Adipose tissue (tissue), 3 donors: Measurements from ENCODE around the gene RAB5IF. TPM values are rescaled to one million over a fixed set of nuclear protein-coding genes. Genes with fewer than 3 reads are reported as not detected.
"Not testable (repeated sequence)": the region's sequence is repeated elsewhere in the genome, so short reads cannot be mapped to it uniquely, and the experiment has no call there.

Experiments
- H3K27ac ChIP-seq: one replicate; pipeline ENCODE4 v1.5.1; 2013; ENCODE audit warnings: low read depth, low read length
- WGBS, 3 donors: extraction: QIAGEN DNeasy Blood & Tissue Kit; methylation state at CpG; one replicate each; pipeline ENCODE4 v1.1.7; 2013; 5-methylcytosine and 5-hydroxymethylcytosine counted together
- polyA plus RNA-seq, 3 donors: library from polyadenylated mRNA; stranded (reverse); fragments of 200-250 nt; gene quantifications; one replicate each; pipeline ENCODE4 v1.2.3, GENCODE V29; 2013
- donor health status: healthy with polysubstance abuse.
- donor health status: Bipolar disorder and iron deficiency.
- donor health status: healthy.

The RAB5IF gene
- polyA plus RNA-seq, 3 donors = 56.1 to 97.0 (median 65.0) TPM

DNA sequence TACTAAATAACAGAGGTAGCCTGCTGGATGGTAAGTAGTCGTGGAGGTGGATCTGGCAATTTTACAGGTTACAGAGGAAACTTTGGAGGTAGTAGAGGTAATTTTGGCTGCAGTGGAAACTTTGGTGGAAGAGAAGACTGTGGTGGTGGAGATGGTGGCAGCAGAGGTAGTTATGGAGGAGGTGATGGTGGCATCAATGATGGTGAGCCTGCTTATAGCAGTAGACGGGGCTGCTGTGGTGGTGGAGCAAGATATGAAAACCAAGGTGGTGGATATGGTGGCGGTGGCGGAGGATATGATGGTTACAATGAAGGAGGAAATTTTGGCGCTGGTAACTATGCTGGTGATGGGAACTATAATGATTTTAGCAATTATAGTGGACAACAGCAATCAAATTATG, 15.3 kb downstream of the RAB5IF start:
- no peak overlapping the region for H3K27ac ChIP-seq
- 93 to 96% (median 95%) methylated on average over 5 of the region's 5 CpGs for WGBS, 3 donors

DNA sequence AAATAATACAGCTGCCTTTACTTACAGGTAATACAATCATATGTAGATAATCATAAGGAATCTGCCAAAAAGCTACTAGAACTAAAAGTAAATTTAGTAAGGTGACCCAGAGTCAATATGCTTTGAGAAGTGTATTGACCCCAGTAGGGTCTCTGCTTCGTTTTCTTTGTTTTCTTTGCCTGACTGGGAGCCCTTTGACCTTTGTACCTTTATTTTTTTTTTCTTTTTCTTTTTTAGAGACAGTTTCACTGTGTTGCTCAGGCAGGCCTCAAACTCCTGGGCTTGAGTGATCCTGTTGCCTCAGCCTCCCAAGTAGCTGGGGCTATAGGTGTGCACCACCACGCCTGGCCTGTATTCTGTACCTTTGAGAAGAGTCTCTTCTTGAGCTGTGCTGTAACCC, 17.9 kb downstream of the RAB5IF start:
- 68 to 96% (median 96%) methylated on average over 2 of the region's 2 CpGs for WGBS, 3 donors
- H3K27ac ChIP-seq = no peak overlapping the region

GRCh38 chr20:36624068-36624943, 18.7 kb downstream of the RAB5IF start:
- H3K27ac ChIP-seq = no peak overlapping the region
- WGBS, 3 donors = 34 to 65% (median 63%) methylated on average over 14 of the region's 14 CpGs

GRCh38 chr20:36624944-36625324, 19.4 kb downstream of the RAB5IF start:
- WGBS, 3 donors = 72 to 96% (median 86%) methylated on average over 1 to 2 of the region's 2 CpGs
- no peak overlapping the region for H3K27ac ChIP-seq

DNA sequence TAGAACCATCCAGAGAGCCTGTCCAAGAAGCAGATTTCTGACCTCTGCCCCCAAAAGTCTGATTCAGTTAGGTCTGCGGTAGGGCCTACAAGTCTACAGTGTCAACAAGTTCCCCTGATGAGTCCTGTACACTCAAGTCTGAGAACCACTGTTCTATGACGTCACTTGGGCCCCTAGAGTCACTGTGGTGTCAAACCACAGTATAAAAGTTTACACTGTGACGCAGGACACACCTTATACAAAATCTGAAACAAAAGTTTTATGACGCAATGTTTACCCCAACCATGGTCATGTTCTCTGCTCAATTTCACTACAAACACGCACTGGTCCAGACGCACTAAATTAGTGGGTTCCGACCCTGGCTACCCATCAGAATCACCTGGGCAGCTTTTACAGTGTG, 22.5 kb downstream of the RAB5IF start:
- H3K27ac ChIP-seq = no peak overlapping the region
- 78 to 89% (median 88%) methylated on average over 7 of the region's 7 CpGs for WGBS, 3 donors

GRCh38 chr20:36629719-36630681, 24.4 kb downstream of the RAB5IF start:
- no peak overlapping the region for H3K27ac ChIP-seq
- WGBS, 3 donors = 63 to 76% (median 67%) methylated on average over 15 of the region's 15 CpGs

DNA sequence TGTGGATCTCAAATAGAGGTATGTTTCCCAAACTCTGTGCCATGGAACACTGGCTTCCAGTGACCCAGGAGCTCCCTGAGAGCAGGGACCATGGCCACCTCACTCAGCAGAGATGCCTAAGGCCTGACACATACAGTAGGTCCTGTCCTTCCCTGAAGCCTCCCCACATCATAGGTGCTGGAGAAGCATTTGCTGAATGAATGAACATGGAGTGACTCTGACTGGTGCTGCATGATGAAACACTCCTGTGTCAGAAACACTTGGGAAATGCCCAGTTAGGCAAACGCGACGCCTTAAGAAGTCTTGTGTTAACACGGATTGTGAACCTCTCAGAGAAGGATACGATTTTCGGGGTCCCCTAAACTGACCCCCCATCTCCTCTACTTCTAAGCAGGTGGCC, 26.1 kb downstream of the RAB5IF start:
- no peak overlapping the region for H3K27ac ChIP-seq
- WGBS, 3 donors = 73 to 90% (median 80%) methylated on average over 6 of the region's 6 CpGs

DNA sequence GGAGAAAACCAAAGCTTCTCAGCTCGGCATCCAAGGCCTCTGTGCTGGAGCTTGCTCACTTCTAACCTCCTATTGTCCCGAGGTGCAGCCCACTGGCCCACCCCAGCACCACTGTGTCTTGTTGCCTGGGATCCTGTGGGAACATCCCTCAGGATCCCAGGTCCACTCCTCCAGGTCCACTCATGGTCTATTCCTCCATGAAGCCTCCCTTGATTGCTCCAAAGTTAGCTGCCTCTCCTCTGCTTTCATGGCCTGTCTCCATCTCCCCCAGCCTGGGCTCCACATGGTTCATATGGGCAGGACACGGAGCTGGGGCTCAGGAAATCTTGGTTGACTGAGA, 26.5 kb downstream of the RAB5IF start:
- WGBS, 3 donors = 72 to 84% (median 80%) methylated on average over 3 of the region's 3 CpGs
- H3K27ac ChIP-seq = no peak overlapping the region

- WGBS, 3 donors = 70 to 87% (median 86%) methylated on average over 12 to 14 of the region's 14 CpGs
- no peak overlapping the region for H3K27ac ChIP-seq
Measured at GRCh38 chr20:36632487-36633284, 27.1 kb downstream of the RAB5IF start.

DNA sequence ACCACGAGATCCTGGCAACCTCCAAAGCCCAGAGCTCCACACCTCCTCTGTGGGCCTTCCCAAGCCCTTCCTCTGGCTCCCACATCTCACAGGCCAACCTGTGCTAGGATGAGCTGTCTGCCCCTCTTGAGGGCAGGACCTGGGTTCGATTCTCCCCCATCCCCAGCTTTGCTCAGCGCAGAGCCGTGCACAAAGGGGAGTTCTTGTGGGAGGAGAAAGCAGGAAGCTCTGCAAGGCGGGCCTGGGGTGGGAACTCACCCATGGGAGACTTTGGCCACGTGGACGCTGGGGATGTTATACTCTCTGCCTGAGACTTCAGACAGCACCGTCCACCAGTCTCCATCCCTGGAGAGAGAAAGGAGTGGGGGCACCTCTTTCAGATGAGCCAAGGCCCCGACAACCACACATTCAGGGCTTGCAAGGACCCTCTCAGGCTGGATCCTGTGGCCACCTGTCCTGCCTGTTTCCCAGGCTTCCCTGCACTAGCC, 27.8 kb downstream of the RAB5IF start:
- H3K27ac ChIP-seq = no peak overlapping the region
- WGBS, 3 donors = 73 to 89% (median 78%) methylated on average over 8 to 9 of the region's 9 CpGs

GRCh38 chr20:36634342-36634741, 28.8 kb downstream of the RAB5IF start:
- no peak overlapping the region for H3K27ac ChIP-seq
- WGBS, 3 donors = 93 to 95% (median 95%) methylated on average over 11 of the region's 11 CpGs

DNA sequence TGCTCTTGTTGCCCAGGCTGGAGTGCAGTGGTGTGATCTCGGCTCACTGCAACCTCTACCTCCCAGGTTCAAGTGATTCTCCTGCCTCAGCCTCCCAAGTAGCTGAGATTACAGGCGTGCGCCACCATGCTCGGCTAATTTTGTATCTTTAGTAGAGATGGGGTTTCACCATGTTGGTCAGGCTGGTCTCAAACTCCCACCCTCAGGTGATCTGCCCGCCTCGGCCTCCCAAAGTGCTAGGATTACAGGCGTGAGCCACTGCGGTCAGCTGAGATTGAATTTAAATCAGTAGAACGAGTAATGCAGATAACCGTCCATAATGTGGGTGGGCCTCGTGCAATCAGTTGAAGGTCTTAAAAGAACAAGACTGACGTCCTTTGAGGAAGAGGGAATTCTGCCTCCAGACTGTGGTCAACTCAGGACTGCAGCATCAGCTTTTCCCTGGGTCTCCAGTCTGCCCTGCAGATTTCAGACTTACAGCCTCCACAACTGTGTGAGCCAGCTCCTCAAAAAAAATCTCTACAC, 33.4 kb downstream of the RAB5IF start:
- WGBS, 3 donors = 87 to 94% (median 93%) methylated on average over 11 to 12 of the region's 12 CpGs
- H3K27ac ChIP-seq = not testable (repeated sequence)

- WGBS, 3 donors = 85 to 93% (median 89%) methylated on average over 3 of the region's 3 CpGs
Measured at GRCh38 chr20:36641506-36641843, 35.9 kb downstream of the RAB5IF start.

GRCh38 chr20:36642136-36642535, 36.6 kb downstream of the RAB5IF start:
- no peak overlapping the region for H3K27ac ChIP-seq
- 67 to 84% (median 68%) methylated on average over 6 of the region's 6 CpGs for whole genome bisulfite sequencing, 3 donors

More at GRCh38 chr20:36641506-36641843, 35.9 kb downstream of the RAB5IF start:
- no peak overlapping the region for H3K27ac ChIP-seq

GRCh38 chr20:36644032-36644705, 38.6 kb downstream of the RAB5IF start:
- 61 to 72% (median 64%) methylated on average over 5 of the region's 5 CpGs for WGBS, 3 donors
- no peak overlapping the region for H3K27ac ChIP-seq

DNA sequence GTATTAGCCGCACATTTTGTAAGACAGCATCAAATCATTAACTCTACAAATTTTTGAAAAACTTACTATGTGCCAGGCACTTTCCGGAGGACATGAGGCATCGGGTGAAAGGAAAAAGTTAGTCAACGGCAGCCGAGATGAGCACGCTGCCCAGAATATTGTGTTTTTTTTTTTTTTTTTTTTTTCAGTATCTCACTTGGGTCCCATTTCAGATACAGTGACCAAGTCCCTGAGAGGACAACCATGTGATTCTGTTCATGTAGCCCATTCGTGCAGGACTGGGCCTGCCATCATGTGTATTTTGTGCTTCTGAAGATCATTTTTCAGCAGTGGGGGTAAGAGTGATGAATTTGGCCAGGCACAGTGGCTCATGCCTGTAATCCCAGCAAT, 39.1 kb downstream of the RAB5IF start:
- WGBS, 3 donors = 70 to 88% (median 73%) methylated on average over 7 of the region's 7 CpGs
- no peak overlapping the region for H3K27ac ChIP-seq

- WGBS, 3 donors = 86 to 92% (median 90%) methylated on average over 7 of the region's 7 CpGs
- H3K27ac ChIP-seq = no peak overlapping the region
Measured at GRCh38 chr20:36645353-36645752, 39.8 kb downstream of the RAB5IF start.

GRCh38 chr20:36645998-36646397, 40.4 kb downstream of the RAB5IF start, which contains the start of gene SLA2:
SLA2 (minus strand) TSS chr20:36646196; CDS start chr20:36641335, 4,861 bp downstream.
- 25 to 45% (median 35%) methylated on average over 9 of the region's 9 CpGs for WGBS, 3 donors
- H3K27ac ChIP-seq = no peak within 1 kb of the TSS
